Measurements from ENCODE around the gene AKAP12.
"Not testable (repeated sequence)": the region's sequence is repeated elsewhere in the genome, so short reads cannot be mapped to it uniquely, and the experiment has no call there.

GRCh38 chr6:151382631-151383030 is 142.9 kb downstream of the AKAP12 start:
- TF ChIP-seq POLR2A (IDR thresholded peaks at IDR 0.05); CTCF (IDR thresholded peaks at IDR 0.05); EP300 (IDR thresholded peaks at IDR 0.05; ENCODE audit: low read depth); POLR2AphosphoS5 (IDR thresholded peaks at IDR 0.05): not testable (repeated sequence)
